NOMO-1 treated with DMSO at 0.1 percent for 48 hours (cell line): Measurements from ENCODE around the gene ASGR1.

ENCODE experiments used
- DNase-seq: peaks from one replicate; lab custom pipeline; 2025; ENCODE audit not compliant: unreplicated experiment; lab: John Stamatoyannopoulos, UW

ASGR1 gene

DNA sequence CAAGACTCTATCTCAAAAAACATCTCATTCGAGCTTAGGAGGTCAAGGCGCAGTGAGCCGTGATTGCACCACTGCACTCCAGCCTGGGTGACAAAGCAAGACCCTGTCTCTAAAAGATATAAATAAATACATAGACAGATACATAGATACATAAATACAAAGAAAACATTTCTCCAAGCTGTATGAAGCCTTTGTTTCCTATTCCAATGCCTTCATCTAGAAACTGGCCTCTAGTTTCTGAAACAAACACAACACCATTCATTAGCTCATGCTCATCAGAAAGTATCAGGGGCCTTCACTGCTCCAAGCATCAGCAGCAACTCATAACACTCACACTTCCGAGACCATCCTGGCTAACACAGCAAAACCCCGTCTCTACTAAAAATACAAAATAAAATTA lies 54.2 kb downstream of the ASGR1 start:
- DNase-seq, result no peak

DNA sequence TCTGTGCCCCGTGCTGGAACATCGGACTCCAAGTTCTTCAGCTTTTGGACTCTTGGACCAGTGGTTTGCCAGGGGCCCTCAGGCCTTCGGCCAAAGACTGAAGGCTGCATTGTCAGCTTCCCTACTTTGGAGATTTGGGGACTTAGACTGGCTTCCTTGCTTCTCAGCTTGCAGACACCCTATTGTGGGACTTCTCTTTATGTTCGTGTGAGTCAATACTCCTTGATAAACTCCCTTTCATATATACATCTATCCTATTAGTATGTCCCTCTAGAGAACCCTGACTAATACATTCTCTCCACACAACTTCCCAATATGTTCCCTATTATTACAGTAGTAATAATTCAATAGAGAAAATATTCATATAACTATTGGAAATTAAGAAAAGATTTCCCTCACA lies 55.3 kb downstream of the ASGR1 start:
- no peak for DNase-seq
